ENCODE results near the gene SSBP2.
A peak's percentile ranks its signal among the peaks of the same experiment; 100 is the strongest.
"Not testable (repeated sequence)": the region's sequence is repeated elsewhere in the genome, so short reads cannot be mapped to it uniquely, and the experiment has no call there.

Gene SSBP2

DNA sequence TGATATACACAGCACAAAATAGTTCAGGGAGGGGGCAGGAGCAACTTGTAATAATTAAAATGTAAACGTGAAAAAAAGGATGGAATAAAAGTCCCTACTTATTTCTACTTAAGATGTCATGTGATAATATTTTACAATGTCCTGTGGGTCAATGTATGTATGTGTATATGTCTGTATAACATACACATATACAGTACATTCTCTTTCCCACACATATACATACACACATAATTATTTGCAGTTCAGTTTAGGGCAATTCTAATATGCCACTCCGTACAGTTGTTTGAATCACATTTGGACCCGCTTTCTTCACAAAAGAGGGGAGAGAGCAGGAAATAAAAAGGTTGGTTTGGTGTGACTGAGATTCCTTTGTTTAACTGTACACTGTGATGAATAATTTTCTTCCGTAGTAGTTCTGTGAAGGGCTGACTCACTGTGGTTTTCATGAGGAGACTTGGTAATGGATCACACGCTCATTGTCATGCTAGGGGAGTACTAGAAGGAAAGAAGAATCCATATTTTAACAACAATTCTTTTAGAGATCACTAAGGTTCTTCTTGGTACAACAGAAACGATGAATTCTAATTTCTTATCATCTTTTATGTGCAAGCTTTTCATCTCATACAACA lies 330.7 kb downstream of the SSBP2 start:
- H3K4me3 ChIP-seq (ENCODE audit: low read depth, low read length): no peak overlapping the region
- ChIA-PET CTCF (interaction anchor here (0.8 to 1.8 kb wide), 5 partner anchors 11 to 805 kb away, joined by 3 to 9 read pairs (median 3); no protein-coding TSS in a partner anchor), POLR2A (interaction anchor here (0.7 kb wide), 1 partner anchor 331 kb away, joined by 3 read pairs; the partner anchor contains the start of gene SSBP2)
- peak; percentile 69 for DNase-seq (ENCODE audit: low read depth, low spot score)
- TF ChIP-seq, protein P1, sequence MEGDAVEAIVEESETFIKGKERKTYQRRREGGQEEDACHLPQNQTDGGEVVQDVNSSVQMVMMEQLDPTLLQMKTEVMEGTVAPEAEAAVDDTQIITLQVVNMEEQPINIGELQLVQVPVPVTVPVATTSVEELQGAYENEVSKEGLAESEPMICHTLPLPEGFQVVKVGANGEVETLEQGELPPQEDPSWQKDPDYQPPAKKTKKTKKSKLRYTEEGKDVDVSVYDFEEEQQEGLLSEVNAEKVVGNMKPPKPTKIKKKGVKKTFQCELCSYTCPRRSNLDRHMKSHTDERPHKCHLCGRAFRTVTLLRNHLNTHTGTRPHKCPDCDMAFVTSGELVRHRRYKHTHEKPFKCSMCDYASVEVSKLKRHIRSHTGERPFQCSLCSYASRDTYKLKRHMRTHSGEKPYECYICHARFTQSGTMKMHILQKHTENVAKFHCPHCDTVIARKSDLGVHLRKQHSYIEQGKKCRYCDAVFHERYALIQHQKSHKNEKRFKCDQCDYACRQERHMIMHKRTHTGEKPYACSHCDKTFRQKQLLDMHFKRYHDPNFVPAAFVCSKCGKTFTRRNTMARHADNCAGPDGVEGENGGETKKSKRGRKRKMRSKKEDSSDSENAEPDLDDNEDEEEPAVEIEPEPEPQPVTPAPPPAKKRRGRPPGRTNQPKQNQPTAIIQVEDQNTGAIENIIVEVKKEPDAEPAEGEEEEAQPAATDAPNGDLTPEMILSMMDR (IDR thresholded peaks at IDR 0.05; ENCODE audit: insufficient read depth, low read length, missing control alignments): no peak

DNA sequence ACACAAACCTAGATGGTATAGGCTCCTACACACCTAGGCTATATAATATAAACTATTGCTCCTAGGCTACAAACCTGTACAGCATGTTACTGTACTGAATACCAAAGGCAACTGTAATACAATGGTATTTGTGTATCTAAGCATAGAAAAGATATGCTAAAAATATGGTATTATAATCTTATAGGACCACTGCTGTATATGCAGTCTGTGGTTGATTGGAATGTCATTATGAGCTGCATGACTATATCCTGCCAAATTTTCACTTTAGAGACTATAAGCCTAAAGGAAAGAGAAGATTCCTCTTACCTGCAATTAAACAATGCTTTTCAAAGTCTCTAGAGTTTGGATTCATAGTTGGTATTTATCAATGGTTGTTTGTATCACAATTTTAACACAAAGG lies 332.3 kb downstream of the SSBP2 start:
- TF ChIP-seq, protein P1 (IDR thresholded peaks at IDR 0.05; ENCODE audit: insufficient read depth, low read length, missing control alignments): no peak
- DNase-seq (ENCODE audit: low read depth, low spot score): no peak
- POLR2A ChIA-PET: no interaction called here
- CTCF ChIA-PET: no interaction called here
- H3K4me3 ChIP-seq (ENCODE audit: low read depth, low read length): no peak overlapping the region

DNA sequence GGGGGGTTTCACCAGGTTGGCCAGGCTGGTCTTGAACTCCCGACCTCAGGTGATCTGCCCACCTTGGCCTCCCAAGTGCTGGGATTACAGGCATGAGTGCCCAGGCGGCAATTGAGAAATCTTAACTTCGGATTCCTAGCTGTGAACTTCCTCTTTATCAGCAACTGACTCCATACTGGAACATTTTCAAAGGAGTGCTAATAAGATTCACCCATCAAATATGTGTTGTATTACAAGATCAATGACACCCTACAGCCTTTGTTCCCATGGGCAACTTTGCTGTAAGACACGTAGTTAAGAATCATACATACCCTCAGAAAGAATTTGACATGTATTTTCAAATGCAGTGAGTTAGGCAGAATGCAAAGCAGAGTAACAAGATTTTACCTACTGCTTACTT lies 333.8 kb downstream of the SSBP2 start:
- DNase-seq (ENCODE audit: low read depth, low spot score): no peak
- no peak overlapping the region for H3K4me3 ChIP-seq (ENCODE audit: low read depth, low read length)
- ChIA-PET POLR2A (no interaction called here), CTCF (no interaction called here)
- TF ChIP-seq, protein P1 (IDR thresholded peaks at IDR 0.05; ENCODE audit: insufficient read depth, low read length, missing control alignments): no peak

DNA sequence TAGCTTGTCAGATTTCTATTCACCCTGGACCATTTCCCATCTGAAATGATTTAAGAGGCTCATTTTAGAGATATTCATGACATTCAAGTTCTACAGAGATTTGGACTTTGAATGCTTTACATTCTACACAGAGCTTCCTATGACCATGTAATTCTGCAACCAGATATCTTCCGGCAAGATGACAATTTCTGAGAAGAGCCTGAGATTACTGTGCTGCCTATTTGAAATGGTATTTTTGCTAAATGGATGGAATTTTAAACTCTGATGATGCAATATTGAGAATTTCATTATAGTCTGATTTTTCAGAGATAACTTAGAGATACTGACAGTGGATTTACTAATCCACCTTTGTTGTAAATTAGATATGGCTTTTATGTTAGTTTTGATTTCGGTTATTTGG lies 341.0 kb downstream of the SSBP2 start:
- ChIA-PET POLR2A (no interaction called here), CTCF (interaction anchor here (0.9 to 1.3 kb wide), 3 partner anchors 16 to 111 kb away, joined by 3 to 4 read pairs (median 4); partner anchors contain the start of gene ACOT12)
- H3K4me3 ChIP-seq (ENCODE audit: low read depth, low read length): no peak overlapping the region

DNA sequence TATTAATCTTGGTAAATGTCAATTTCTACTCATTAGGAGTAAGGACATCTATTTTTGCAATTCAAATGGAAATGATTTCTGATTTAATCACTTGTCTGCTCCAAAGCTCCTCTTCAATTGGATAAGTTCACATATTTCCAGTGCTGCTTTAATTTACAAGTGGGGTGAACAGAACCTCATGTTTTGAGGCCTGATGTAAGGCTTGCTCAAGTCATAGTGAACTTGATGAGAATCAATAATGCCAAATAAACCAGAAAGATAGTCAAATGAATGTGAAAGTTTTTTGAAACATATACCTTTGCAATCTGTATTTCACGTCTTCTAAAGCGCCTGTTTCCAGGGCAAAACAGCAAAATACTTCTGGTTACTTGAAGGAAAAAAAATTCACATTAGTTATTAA lies 341.5 kb downstream of the SSBP2 start:
- no peak overlapping the region for H3K4me3 ChIP-seq (ENCODE audit: low read depth, low read length)
- TF ChIP-seq, protein P1 (IDR thresholded peaks at IDR 0.05; ENCODE audit: insufficient read depth, low read length, missing control alignments): no peak
- ChIA-PET POLR2A (no interaction called here), CTCF (interaction anchor here (0.9 to 1.3 kb wide), 2 partner anchors 11 to 15 kb away, joined by 3 to 4 read pairs; partner anchors contain the start of gene ACOT12)
- DNase-seq (ENCODE audit: low read depth, low spot score): no peak

More for the DNA sequence above, 341.0 kb downstream of the SSBP2 start:
- TF ChIP-seq, protein P1 (IDR thresholded peaks at IDR 0.05; ENCODE audit: insufficient read depth, low read length, missing control alignments): no peak
- DNase-seq (ENCODE audit: low read depth, low spot score): no peak

DNA sequence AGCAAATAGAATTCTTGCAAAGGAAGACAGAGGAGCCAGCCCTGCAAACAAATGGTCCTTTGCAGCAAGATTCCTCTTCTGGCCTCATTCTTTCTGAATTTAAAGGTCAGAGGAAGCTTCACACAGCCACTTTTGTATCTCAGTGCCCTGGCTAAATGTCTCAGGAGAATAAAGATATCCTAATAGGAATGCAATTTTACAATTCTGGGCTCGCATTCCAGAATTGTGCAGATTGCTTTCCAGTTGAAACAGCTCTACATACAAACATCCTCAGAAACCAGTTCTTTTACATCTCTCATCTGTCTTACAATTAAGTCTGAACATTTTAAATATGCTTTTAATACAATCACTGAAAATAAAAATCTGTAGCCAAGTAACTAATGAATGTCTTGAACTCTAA lies 342.4 kb downstream of the SSBP2 start:
- no peak for DNase-seq (ENCODE audit: low read depth, low spot score)
- CTCF ChIA-PET: interaction anchor here (1.1 to 1.3 kb wide), 2 partner anchors 12 to 17 kb away, joined by 3 to 4 read pairs; no protein-coding TSS in a partner anchor
- TF ChIP-seq, protein P1 (IDR thresholded peaks at IDR 0.05; ENCODE audit: insufficient read depth, low read length, missing control alignments): no peak
- POLR2A ChIA-PET: interaction anchor here (0.6 kb wide), 1 partner anchor 25 kb away, joined by 3 read pairs; no protein-coding TSS in a partner anchor
- H3K4me3 ChIP-seq (ENCODE audit: low read depth, low read length): no peak overlapping the region

DNA sequence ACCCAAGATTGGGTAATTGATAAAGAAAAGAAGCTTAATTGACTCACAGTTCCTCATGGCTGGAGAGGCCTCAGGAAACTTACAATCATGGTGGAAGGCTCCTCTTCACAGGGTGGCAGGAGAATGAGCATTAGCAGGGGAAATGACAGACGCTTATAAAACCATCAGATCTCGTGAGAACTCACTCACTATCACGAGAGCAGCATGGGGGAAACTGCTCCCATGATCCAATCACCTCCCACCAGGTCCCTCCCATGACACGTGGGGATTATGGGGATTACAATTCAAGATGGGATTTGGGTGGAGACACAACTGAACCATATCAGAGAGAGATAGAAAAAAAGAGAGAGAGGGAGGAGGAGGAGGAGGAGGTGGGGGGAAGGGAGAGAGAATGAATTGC lies 343.1 kb downstream of the SSBP2 start:
- POLR2A ChIA-PET; H3K4me3 ChIP-seq (ENCODE audit: low read depth, low read length); DNase-seq (ENCODE audit: low read depth, low spot score): not testable (repeated sequence)
- CTCF ChIA-PET: interaction anchor here (1.1 kb wide), 1 partner anchor 17 kb away, joined by 4 read pairs; no protein-coding TSS in a partner anchor
